Ishikawa (cell line): ENCODE data around the gene ANK2.
A peak's percentile ranks its signal among the peaks of the same experiment; 100 is the strongest.

Source experiments
- CEBPB ChIP-seq: IDR thresholded peaks from 2 replicates; pipeline ENCODE4 v1.6.1; 2012
- CREB1 ChIP-seq: IDR thresholded peaks from 2 replicates; pipeline ENCODE4 v1.6.1; 2012; ENCODE audit warnings: low read depth
- EGR1 ChIP-seq: IDR thresholded peaks from 2 replicates; pipeline ENCODE4 v1.6.1; 2012
- EP300 ChIP-seq: IDR thresholded peaks from 2 replicates; pipeline ENCODE4 v1.6.1; 2012; ENCODE audit warnings: borderline replicate concordance
- FOXM1 ChIP-seq: IDR thresholded peaks from 2 replicates; pipeline ENCODE4 v1.6.1; 2012; ENCODE audit warnings: low read depth, borderline replicate concordance
- MAX ChIP-seq: IDR thresholded peaks from 2 replicates; pipeline ENCODE4 v1.6.1; 2012
- NFIC ChIP-seq: IDR thresholded peaks from 2 replicates; pipeline ENCODE4 v1.6.1; 2012
- RAD21 ChIP-seq: IDR thresholded peaks from 2 replicates; pipeline ENCODE4 v1.6.1; 2012; ENCODE audit warnings: low read depth
- REST ChIP-seq: IDR thresholded peaks from 2 replicates; pipeline ENCODE4 v1.6.1; 2012; ENCODE audit warnings: low read depth, mild to moderate bottlenecking
- TAF1 ChIP-seq: IDR thresholded peaks from 2 replicates; pipeline ENCODE4 v1.6.1; 2012; ENCODE audit warnings: low read depth, mild to moderate bottlenecking
- TCF12 ChIP-seq: IDR thresholded peaks from 2 replicates; pipeline ENCODE4 v1.6.1; 2012; ENCODE audit warnings: low read depth
- TEAD4 ChIP-seq: IDR thresholded peaks from 2 replicates; pipeline ENCODE4 v1.6.1; 2012
- YY1 ChIP-seq: IDR thresholded peaks from 2 replicates; pipeline ENCODE4 v1.6.1; 2012; ENCODE audit warnings: low read depth
- ZBTB7A ChIP-seq: IDR thresholded peaks from 2 replicates; pipeline ENCODE4 v1.6.1; 2012; ENCODE audit warnings: low read depth
- TF ChIP-seq, protein P1 (sequence below): IDR thresholded peaks from 2 replicates; pipeline ENCODE4 v1.6.1; 2012

Gene ANK2

GRCh38 chr4:113355550-113356371, 306.3 kb downstream of the ANK2 start:
- no peak for TF ChIP-seq RAD21
- no peak for TF ChIP-seq REST
- TF ChIP-seq CEBPB: no peak
- TF ChIP-seq NFIC: no peak
- TF ChIP-seq TCF12: no peak
- TF ChIP-seq EP300: no peak
- TF ChIP-seq FOXM1: no peak
- no peak for TF ChIP-seq EGR1
- TF ChIP-seq TEAD4: no peak
- TF ChIP-seq CREB1: no peak

DNA sequence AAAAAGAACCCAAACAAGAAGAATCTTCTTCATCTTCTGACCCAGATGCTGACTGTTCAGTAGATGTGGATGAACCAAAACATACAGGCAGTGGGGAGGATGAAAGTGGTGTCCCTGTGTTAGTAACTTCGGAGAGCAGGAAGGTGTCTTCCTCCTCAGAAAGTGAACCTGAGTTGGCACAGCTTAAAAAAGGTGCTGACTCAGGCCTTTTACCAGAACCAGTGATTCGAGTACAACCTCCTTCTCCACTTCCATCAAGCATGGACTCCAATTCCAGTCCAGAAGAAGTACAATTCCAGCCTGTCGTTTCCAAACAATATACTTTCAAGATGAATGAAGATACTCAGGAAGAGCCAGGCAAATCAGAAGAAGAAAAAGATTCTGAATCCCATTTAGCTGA, 307.0 kb downstream of the ANK2 start:
- TF ChIP-seq EGR1 (no peak), YY1 (no peak), RAD21 (no peak), FOXM1 (no peak), REST (no peak), TEAD4 (no peak), CEBPB (no peak)

DNA sequence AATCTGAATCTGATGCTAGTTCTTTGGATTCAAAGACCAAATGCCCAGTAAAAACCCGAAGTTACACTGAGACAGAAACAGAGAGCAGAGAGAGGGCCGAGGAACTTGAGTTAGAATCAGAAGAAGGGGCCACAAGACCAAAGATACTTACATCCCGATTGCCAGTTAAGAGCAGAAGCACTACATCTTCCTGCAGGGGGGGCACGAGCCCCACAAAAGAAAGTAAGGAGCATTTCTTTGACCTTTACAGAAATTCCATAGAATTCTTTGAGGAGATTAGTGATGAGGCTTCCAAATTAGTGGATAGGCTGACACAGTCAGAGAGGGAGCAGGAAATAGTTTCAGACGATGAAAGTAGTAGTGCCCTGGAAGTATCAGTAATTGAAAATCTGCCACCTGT, 309.3 kb downstream of the ANK2 start:
- TF ChIP-seq RAD21 (peak; percentile 9; the same call in 1 of the 2 replicates), ZBTB7A (no peak)

DNA sequence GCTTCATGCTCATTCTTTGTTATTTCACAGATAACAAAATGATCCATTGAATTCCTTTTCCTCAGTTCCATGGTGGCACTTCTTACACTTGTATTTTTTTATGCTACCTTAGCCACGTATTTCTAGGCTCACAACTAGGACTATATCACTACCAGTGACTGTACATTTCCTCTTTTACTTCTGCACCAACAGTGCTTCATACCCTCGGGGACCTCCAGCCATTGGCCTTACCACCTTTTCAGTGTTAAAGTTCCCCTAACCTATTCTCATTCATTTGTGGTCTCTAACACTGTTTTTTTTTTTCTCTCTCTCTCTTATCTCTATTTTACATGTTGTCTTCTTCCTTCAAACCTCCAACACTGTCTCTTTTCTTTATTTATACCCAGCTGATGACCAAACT, 315.9 kb downstream of the ANK2 start:
- TF ChIP-seq, protein P1, sequence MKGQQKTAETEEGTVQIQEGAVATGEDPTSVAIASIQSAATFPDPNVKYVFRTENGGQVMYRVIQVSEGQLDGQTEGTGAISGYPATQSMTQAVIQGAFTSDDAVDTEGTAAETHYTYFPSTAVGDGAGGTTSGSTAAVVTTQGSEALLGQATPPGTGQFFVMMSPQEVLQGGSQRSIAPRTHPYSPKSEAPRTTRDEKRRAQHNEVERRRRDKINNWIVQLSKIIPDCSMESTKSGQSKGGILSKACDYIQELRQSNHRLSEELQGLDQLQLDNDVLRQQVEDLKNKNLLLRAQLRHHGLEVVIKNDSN: no peak
- no peak for TF ChIP-seq YY1
- TF ChIP-seq CREB1: no peak
- TF ChIP-seq RAD21: no peak
- no peak for TF ChIP-seq MAX
- TF ChIP-seq EGR1: no peak
- TF ChIP-seq FOXM1: no peak
- TF ChIP-seq EP300: no peak
- no peak for TF ChIP-seq ZBTB7A
- TF ChIP-seq TAF1: no peak
- TF ChIP-seq TEAD4: no peak
- TF ChIP-seq REST: no peak
- TF ChIP-seq TCF12: no peak
- no peak for TF ChIP-seq CEBPB
- no peak for TF ChIP-seq NFIC

DNA sequence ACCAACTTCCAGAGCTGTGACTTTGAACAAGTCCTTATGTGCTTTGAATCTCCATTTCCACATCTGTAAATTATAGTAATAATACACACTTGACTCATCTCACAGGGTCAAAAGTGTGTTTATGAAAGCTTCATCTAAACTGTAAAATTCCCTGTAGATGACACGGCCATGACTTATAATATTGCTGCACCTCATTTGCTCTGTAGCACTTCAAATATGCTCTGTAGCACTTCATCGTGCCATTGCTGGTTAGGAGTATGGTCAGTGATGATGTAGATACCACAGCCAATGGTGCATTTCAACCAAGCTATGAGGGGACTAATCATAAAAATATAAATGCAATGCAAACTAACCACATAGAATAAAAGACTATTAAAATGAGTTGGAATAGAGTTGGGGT, 318.6 kb downstream of the ANK2 start:
- TF ChIP-seq ZBTB7A (no peak), TAF1 (no peak), CEBPB (no peak), MAX (no peak), EP300 (no peak), RAD21 (no peak), TCF12 (no peak), YY1 (no peak), NFIC (no peak), CREB1 (no peak), TEAD4 (no peak), EGR1 (no peak), FOXM1 (no peak), REST (no peak)
- TF ChIP-seq, protein P1: no peak
